VCaP (cell line): ENCODE measurements around the gene KRT73.

ENCODE experiments used
- H3K27ac ChIP-seq: fragments of 450-650 bp; 2 replicates; pipeline ENCODE4 v1.5.1; 2017
- TF ChIP-seq, protein P1 (sequence below): fragments of 450-650 bp; conservative IDR thresholded peaks from 2 replicates; pipeline ENCODE4 v1.5.1; 2017; ENCODE audit warnings: mild to moderate bottlenecking, moderate library complexity

Gene KRT73

DNA sequence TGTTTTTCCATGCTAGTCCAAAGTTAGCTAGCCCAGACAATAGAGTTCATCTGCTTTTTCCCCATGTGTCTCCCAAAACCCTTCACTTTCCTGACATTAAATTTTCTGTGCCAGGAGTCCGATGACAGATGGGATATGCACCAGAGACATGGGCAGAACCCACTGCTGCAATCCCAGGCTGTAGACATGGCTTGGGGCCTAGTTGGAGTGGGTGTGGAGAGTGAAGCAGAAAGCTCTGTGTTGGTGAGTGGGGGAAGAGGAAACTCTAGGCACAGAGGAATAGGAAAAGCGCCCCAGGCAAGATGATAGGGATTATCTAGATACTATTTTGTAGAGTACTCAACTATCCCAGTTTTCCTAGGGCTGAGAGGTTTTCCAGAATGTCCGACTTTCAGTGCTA, 39.9 kb downstream of the KRT73 start:
- no peak overlapping the region for H3K27ac ChIP-seq
- TF ChIP-seq, protein P1, sequence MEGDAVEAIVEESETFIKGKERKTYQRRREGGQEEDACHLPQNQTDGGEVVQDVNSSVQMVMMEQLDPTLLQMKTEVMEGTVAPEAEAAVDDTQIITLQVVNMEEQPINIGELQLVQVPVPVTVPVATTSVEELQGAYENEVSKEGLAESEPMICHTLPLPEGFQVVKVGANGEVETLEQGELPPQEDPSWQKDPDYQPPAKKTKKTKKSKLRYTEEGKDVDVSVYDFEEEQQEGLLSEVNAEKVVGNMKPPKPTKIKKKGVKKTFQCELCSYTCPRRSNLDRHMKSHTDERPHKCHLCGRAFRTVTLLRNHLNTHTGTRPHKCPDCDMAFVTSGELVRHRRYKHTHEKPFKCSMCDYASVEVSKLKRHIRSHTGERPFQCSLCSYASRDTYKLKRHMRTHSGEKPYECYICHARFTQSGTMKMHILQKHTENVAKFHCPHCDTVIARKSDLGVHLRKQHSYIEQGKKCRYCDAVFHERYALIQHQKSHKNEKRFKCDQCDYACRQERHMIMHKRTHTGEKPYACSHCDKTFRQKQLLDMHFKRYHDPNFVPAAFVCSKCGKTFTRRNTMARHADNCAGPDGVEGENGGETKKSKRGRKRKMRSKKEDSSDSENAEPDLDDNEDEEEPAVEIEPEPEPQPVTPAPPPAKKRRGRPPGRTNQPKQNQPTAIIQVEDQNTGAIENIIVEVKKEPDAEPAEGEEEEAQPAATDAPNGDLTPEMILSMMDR = no peak

DNA sequence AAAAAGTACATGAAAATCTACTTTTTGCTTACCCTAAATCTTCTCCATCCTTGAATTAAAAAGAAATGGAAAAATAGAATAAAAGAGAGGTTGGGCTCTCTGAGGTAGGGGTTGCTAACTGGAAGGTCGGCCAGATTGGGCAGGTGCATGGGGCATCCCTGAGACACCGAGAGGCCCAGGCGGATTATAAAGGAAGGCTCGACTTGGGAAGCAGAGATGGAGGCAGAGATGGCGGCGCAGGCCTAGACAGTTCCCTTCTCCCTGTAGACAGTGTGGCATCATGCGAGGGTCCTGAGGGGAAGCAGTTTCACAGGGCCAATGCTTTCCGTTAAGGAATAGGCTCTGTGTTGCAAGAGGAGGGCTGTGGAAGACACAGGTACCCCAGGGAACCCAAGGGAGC, 41.0 kb downstream of the KRT73 start:
- H3K27ac ChIP-seq = no peak overlapping the region
- TF ChIP-seq, protein P1 = no peak

DNA sequence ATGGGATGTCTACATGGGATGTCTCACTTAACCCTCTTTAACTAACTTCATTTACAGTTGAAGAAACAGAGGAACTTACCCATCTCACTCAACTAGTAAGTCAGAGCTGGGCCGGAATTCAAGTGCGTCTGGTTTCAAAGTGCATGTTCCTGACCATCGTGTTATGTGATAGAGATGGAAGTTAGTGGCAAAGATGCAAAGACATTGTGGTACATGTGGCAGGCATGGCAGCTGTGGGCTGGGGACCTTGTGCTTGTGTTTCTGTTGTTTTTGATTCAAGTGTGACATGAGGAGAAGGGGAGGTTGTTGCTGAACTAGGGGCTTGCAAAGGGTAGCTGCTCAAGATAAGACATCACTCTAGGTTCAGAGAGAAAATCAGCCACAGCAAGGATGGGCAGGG, 42.4 kb downstream of the KRT73 start:
- H3K27ac ChIP-seq = no peak overlapping the region
- TF ChIP-seq, protein P1 = no peak

DNA sequence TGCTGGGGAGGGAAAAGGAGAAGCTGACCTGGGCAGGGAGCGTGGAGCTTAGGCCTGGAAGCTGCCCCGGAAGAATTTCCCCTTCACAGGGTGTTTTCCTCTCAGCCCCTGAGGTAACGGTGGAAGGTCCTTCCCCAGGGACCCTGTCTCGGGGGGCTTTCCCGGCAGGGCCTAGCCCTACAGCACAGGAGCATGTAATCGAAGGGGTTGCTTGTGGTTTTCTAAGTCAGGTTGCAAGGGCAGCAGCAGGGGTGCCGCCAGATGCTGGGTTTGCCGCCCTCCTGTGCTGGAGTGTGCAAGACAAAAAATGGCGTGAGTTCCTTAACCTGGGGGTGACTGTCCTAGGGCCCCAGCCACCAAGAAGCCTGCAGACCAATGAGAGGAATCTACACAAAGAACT, 43.1 kb downstream of the KRT73 start:
- TF ChIP-seq, protein P1 = no peak
- no peak overlapping the region for H3K27ac ChIP-seq

DNA sequence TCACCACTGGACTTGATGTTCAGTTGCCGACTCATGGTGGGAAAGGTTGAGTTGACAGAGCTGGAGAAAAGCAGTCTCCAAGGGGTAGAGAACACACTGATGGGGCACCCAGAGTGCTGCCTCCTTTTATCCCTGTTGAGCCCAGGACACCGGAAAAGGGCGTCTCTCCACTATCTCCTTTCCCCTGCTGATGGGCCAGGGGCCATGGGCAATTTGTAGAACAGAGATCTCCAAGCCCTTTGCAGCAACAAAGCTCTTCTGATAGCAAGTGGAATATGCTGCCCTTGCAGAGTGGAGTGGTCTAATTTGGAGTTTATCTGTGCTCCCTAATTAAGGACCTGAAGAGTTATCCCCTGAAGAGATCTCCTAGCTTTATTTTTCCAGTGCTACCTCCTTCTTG, 44.6 kb downstream of the KRT73 start, which contains the start of gene KRT74:
Gene KRT74 (minus strand): TSS at position 101 of the 400 bp plus-strand sequence. CDS start 66 bp downstream, at position 35.
- TF ChIP-seq, protein P1 = no peak
- H3K27ac ChIP-seq = no peak within 1 kb of the TSS

DNA sequence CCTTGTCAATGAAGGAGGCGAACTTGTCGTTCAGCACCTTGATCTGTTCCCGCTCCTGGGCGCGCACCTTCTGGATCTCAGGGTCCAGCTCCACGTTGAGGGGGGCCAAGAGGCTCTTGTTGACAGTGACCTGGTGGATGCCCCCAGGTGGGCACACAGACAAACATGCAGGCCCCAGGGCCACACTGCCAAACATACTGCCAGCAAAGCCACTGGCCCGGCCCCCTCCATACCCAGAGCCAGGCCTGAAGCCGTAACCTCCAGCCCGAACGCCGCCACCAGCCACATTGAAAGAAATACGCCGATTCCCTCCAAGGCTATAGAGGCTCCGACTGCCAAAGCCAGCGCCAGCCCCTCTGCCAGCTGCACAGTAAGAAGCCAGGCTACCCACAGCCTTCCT, 45.1 kb downstream of the KRT73 start:
- no peak overlapping the region for H3K27ac ChIP-seq
- TF ChIP-seq, protein P1 = no peak

DNA sequence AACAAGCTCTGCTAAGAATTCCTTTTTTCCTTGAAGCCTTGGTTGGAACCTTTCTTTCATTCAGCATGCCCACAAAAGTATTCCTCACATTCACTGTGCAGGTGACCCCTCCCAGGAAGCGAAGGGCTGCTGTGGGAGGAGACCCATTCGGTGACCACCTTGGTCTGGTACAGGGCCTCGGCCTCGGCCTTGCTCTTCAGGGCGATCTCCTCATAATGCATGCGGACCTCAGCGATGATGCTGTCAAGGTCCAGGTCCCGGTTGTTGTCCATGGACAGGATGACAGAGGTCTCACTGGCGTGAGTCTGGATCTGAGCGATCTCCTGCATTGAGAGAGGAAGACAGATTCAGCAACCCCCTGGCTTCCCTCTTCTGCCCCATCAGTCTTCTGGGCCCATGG, 47.8 kb downstream of the KRT73 start:
- TF ChIP-seq, protein P1 = no peak
- H3K27ac ChIP-seq = no peak overlapping the region
